GM21526 (cell line): Measurements from ENCODE around the gene ABHD10.
"Not testable (repeated sequence)": the region's sequence is repeated elsewhere in the genome, so short reads cannot be mapped to it uniquely, and the experiment has no call there.

ENCODE experiments used
- ATAC-seq: cut with Tn5 transposase; IDR thresholded peaks from one replicate; pipeline ENCODE4 v1.9.1; 2021; ENCODE audit warnings: moderate library complexity; ENCODE audit not compliant: unreplicated experiment, low FRiP score

The ABHD10 gene

GRCh38 chr3:112018712-112019111 lies 39.9 kb downstream of the ABHD10 start:
- ATAC-seq, result no peak

DNA sequence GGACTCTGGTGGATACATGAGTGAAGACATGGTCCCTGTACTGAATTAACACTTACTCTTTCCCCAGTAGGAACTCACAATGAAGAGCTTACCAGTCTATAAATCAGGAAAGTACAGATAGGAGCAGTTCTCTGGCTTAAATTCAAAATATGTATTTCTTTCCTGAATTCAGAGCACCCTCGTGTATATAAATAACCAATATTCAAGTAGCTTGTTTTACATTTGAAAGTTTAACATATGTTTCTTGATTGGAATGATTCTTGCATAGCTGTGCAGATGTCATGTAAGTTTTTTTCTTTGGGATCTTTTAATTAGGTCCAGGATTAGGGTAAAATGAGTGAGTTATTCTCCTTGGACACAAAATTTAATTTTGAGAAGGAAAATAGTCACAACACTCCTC lies 40.9 kb downstream of the ABHD10 start:
- ATAC-seq, result no peak

DNA sequence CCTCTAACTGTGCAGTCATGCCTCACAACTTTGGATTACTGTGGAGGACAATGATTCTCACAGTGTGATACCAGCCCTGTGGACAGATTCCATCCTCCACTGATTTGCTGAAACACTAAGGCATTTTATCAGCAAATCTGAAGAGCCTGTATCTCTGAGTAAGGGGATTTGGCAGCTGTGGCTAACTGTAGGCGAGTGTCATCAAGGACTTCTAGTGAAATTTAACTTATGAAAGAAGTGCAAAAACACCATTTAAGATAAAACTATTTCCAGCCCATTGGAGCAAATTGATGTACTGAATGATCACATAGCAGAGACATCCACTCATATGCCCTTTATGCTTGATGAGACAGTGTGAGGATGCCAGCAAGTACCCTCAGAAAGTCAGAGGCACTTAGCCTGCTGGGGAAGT lies 41.9 kb downstream of the ABHD10 start:
- ATAC-seq, result no peak

DNA sequence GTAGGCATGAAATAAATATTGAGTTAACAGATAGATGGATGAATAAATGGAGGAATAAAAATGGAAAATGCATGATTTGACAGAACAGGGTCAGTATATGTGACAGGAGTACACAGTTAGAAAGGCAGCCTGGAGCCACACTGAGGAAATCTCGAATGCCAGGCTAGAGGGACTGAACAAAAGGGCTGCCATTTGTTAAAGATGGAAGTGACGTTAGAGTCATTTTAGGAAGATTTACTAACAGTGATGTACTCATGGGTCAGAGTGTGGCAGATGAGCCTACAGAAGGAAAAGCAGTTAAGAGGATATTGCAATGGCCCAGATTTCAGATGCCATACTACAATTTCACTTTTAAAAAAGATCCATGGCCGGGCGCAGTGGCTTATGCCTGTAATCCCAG lies 48.3 kb downstream of the ABHD10 start:
- no peak for ATAC-seq

DNA sequence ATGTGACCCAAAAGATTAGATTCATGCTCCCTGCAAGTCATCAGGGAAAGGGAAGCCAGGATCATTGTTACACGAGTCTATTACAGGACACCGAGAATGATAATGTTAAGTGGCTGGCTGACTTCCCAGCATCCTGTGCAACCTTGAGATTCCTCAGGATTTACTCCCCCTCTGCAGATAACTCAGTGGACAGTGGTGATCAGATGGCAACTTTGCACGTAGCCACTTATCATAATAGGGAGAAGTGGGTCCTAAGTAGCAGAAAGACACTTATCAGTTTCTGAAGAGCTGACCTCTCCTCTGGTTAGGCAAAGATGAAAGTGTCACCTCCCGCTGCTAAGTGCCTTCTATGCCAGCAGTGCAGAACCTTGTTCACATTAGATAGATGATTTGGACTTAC lies 49.0 kb downstream of the ABHD10 start:
- ATAC-seq, result no peak

DNA sequence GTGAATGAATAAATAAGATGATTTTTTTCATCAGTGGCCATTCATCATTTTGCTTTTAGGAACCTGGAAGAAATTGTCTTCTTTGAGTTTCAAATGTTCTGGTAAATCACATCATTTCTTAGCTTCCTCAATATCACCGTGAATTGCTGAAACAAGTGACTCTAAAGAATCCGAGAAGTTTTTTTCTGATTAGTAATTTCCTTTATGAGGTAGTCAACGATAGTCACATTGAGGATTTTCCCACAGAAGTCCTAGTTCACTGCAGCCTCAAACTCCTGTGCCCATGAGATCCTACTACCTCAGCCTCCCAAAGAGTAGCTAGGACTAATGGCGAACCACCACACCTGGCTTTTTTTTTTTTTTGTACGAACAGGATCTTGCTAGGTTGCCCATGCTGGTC lies 52.1 kb downstream of the ABHD10 start:
- ATAC-seq, result no peak

DNA sequence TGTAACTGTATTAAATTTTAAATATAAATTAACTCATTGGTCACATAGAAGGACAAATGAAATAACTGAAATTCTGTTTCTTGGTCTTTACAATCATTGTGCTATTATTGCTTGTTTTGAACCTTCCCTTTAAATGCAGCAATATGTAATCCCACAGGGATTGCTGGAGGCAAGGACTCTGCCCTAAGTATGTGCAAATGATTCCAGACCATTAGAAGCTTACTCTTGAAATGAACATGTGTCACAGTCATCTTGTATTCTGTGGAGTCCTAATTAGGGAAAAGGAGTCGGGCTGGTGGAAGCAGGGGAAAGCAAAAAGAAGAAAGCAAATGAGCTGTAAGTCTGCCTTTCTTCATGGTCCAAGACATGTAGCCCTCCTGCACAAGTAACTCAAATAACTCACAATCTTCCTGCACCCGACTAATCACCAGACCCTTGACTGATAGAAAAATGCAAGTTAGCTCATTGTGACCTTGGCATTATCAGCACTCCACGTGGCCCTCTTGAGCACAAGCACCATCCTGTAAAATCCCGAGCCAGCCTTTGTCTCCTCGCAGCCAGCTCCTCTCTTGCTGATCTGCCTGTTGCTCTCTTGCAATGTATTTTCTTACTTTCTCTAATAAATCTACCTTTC lies 53.4 kb downstream of the ABHD10 start:
- ATAC-seq, result no peak

GRCh38 chr3:112034436-112034835 lies 55.6 kb downstream of the ABHD10 start, which contains the start of gene TMPRSS7:
Gene TMPRSS7 (plus strand): TSS chr3:112034736. CDS start chr3:112034846, 110 bp downstream.
- ATAC-seq, result no peak

- ATAC-seq, result no peak
Measured at GRCh38 chr3:112035241-112035640, 56.4 kb downstream of the ABHD10 start.

- not testable (repeated sequence) for ATAC-seq
Measured at GRCh38 chr3:112037194-112037593, 58.4 kb downstream of the ABHD10 start.

DNA sequence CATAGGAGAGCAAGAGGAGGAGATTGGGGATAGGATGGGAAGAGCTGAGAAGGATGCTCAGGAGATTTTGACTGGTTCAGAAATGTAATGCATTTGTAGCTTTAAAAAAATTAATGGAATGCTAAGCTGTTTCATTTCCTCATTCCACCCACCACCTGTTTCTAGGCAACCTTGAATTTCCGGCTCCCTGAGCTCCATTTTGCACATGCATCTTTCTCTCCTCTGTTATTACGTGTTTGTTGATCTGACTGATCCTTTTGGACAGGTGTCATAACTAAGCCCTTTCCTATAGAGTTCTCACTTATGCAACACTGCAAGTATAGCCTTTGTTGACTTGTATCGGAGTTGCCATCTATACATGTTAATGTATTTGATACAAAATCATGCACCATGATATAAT lies 60.0 kb downstream of the ABHD10 start:
- ATAC-seq, result no peak

- ATAC-seq, result no peak
Measured at GRCh38 chr3:112041321-112041720, 62.5 kb downstream of the ABHD10 start.

DNA sequence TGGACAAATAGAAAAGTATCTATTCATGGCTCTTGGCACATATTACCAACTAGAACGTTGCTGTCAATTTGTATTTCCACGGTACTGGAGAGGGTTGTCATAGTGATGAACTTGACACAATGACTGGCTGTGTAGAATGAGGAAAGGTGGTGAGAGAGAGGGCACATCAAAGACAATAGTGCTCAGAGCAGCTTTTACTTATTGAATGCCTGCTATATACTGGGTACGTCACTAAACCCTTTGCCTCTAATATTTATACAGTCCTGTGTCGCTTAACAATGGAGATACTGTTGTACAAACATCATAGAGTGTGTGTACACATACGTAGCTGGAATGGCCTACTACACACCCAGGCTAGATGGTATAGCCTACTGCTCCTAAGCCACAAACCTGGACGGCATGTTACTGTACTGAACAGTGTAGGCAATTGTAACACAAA lies 64.0 kb downstream of the ABHD10 start:
- ATAC-seq, result no peak
